ENCODE results near the gene NPHP4. TPM values are rescaled to one million over a fixed set of nuclear protein-coding genes. Genes with fewer than 3 reads are reported as not detected.

Gene NPHP4
- total RNA-seq, 2 donors from 2014 or later = 6.2 to 15.9 TPM

- Histone ChIP-seq H3K4me3 (no peak overlapping the region), H3K9me3 (no peaks in the 10 kb centered on the region), H3K9ac (ENCODE audit: low read depth in 2 of 2, low read length in 2 of 2) (no peak overlapping the region), H3K4me1 (no peaks in the 10 kb centered on the region), H3K27me3 (no peaks in the 10 kb centered on the region), H3K27ac (no peak overlapping the region), H3K36me3 (no peaks in the 10 kb centered on the region)
- no peak for DNase-seq
- TF ChIP-seq, protein P1, sequence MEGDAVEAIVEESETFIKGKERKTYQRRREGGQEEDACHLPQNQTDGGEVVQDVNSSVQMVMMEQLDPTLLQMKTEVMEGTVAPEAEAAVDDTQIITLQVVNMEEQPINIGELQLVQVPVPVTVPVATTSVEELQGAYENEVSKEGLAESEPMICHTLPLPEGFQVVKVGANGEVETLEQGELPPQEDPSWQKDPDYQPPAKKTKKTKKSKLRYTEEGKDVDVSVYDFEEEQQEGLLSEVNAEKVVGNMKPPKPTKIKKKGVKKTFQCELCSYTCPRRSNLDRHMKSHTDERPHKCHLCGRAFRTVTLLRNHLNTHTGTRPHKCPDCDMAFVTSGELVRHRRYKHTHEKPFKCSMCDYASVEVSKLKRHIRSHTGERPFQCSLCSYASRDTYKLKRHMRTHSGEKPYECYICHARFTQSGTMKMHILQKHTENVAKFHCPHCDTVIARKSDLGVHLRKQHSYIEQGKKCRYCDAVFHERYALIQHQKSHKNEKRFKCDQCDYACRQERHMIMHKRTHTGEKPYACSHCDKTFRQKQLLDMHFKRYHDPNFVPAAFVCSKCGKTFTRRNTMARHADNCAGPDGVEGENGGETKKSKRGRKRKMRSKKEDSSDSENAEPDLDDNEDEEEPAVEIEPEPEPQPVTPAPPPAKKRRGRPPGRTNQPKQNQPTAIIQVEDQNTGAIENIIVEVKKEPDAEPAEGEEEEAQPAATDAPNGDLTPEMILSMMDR (IDR thresholded peaks at IDR 0.05) = no peak
- intact Hi-C loops (cut with DNase I) = loop anchor here (10.0 kb wide), 1 partner anchor 395 kb away; no protein-coding TSS in a partner anchor
Measured at GRCh38 chr1:5909576-5910275, 82.5 kb downstream of the NPHP4 start.

GRCh38 chr1:5908461-5909375 is 83.5 kb downstream of the NPHP4 start:
- intact Hi-C loops (cut with DNase I) = no loop called here
- no peaks in the 10 kb centered on the region for H3K9me3 ChIP-seq
- TF ChIP-seq, protein P1 (IDR thresholded peaks at IDR 0.05) = no peak
- no peak for DNase-seq
- no peak overlapping the region for H3K9ac ChIP-seq (ENCODE audit: low read depth in 2 of 2, low read length in 2 of 2)
- no peaks in the 10 kb centered on the region for H3K36me3 ChIP-seq
- H3K4me3 ChIP-seq = no peak overlapping the region
- no peak overlapping the region for H3K27ac ChIP-seq
- H3K27me3 ChIP-seq = no peaks in the 10 kb centered on the region
- no peaks in the 10 kb centered on the region for H3K4me1 ChIP-seq

GRCh38 chr1:5907966-5908365 is 84.3 kb downstream of the NPHP4 start:
- TF ChIP-seq, protein P1 (IDR thresholded peaks at IDR 0.05) = no peak
- Histone ChIP-seq H3K27ac (no peak overlapping the region), H3K9me3 (no peaks in the 10 kb centered on the region), H3K27me3 (no peaks in the 10 kb centered on the region), H3K4me1 (no peaks in the 10 kb centered on the region), H3K4me3 (no peak overlapping the region), H3K36me3 (no peaks in the 10 kb centered on the region), H3K9ac (ENCODE audit: low read depth in 2 of 2, low read length in 2 of 2) (no peak overlapping the region)
- no peak for DNase-seq
- intact Hi-C loops (cut with DNase I) = no loop called here

DNA sequence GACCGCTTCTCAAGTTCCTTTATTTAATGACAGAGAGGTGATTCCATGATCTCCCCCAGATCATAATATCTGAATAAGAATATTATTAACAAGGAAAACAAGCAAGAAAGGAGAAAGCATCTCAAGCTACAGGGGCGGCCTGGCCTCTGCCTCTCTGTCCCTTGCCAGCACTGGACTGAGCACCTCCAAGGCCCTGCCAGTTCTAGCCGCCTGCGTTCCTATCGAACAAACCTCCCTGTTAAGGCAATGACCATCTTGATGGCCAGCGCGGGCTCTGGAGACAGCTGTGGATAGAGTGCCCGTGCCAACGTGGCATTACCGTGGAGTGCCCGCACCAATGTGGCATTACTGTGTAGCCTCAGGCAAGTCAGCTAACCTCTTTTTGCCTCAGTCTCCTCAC is 84.8 kb downstream of the NPHP4 start:
- DNase-seq = no peak
- TF ChIP-seq, protein P1 (IDR thresholded peaks at IDR 0.05) = no peak
- no peaks in the 10 kb centered on the region for H3K36me3 ChIP-seq

DNA sequence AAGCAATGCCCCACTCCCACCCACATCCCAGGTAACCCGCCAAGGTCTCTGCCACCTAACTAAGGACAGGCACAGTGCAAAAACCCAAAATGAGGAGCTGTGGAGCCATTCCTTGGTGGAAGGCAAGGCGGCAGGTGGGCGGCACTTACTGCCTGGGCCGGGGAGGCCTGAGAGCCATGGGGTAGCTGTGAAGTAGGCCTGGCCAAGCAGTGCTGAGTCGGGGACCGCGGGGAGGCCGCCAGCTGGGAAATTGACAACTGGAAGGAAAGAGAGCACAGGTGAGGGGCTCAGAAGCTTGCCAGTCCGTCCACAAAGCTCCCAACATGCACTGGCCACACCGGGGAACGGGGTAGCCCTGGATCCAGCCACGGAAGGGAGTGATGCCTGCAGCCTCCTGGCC is 85.3 kb downstream of the NPHP4 start:
- no peaks in the 10 kb centered on the region for H3K9me3 ChIP-seq
- no peaks in the 10 kb centered on the region for H3K27me3 ChIP-seq
- no peak overlapping the region for H3K27ac ChIP-seq
- TF ChIP-seq, protein P1 (IDR thresholded peaks at IDR 0.05) = no peak
- H3K4me1 ChIP-seq = no peaks in the 10 kb centered on the region
- H3K9ac ChIP-seq (ENCODE audit: low read depth in 2 of 2, low read length in 2 of 2) = no peak overlapping the region
- intact Hi-C loops (cut with DNase I) = no loop called here
- DNase-seq = no peak
- no peak overlapping the region for H3K4me3 ChIP-seq
- no peaks in the 10 kb centered on the region for H3K36me3 ChIP-seq

More for the DNA sequence above, 84.8 kb downstream of the NPHP4 start:
- Histone ChIP-seq H3K27ac (no peak overlapping the region), H3K4me3 (no peak overlapping the region), H3K27me3 (no peaks in the 10 kb centered on the region), H3K9ac (ENCODE audit: low read depth in 2 of 2, low read length in 2 of 2) (no peak overlapping the region), H3K9me3 (no peaks in the 10 kb centered on the region), H3K4me1 (no peaks in the 10 kb centered on the region)
- intact Hi-C loops (cut with DNase I) = no loop called here
